Peyer's patch (tissue), 4 donors: Measurements from ENCODE around the gene PRPF6.

Experiments
- CTCF ChIP-seq, 6 experiments: fragments of 450-650 bp in 4 of 6; fragments of 200-600 bp in 2 of 6; sonication (generic) in 1 of 6; IDR thresholded peaks; one replicate each; pipeline ENCODE4 v1.5.1; 2017 to 2019; ENCODE audit warnings: antibody characterized with exemption in 6 of 6, mild to moderate bottlenecking in 3 of 6, moderate library complexity in 1 of 6
- POLR2A ChIP-seq, 2 donors: fragments of 450-650 bp; IDR thresholded peaks; one replicate each; pipeline ENCODE4 v1.5.1; 2017; ENCODE audit warnings: antibody characterized with exemption in 2 of 2, mild to moderate bottlenecking in 2 of 2, moderate library complexity in 2 of 2

GRCh38 chr20:63966944-63967322 lies 14.0 kb upstream of the PRPF6 start:
- TF ChIP-seq POLR2A (IDR thresholded peaks at IDR 0.05) (no peak), CTCF (IDR thresholded peaks at IDR 0.05) (no peak)
